ENCODE results near the gene TMEM200A. TPM values are rescaled to one million over a fixed set of nuclear protein-coding genes. Genes with fewer than 3 reads are reported as not detected.

The TMEM200A gene
- total and polyA plus RNA-seq, 2 of the 8 experiments (the other 6 are each of a cell fraction or from before 2014, with no cell fraction given): 6.2 to 13.9 TPM

DNA sequence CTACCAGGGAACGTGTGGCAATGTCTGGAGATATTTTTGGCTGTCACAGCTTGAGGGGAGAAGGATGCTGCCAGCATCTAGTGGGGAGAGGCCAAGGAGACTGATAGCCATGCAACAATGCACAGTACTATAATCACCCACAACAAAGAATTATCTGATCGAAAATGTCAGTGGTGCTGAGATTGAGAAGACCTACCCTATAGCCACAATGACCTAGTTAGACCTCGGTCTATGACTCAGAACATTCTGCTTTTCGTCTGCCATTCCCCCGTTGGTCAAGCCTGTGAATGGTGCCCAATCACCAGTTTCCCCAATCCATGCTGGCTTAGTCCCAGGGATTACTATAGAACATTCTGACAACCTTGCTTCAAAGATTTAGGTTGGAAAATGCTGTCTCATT is 93.5 kb downstream of the TMEM200A start (continued):
- TF ChIP-seq, protein P1, sequence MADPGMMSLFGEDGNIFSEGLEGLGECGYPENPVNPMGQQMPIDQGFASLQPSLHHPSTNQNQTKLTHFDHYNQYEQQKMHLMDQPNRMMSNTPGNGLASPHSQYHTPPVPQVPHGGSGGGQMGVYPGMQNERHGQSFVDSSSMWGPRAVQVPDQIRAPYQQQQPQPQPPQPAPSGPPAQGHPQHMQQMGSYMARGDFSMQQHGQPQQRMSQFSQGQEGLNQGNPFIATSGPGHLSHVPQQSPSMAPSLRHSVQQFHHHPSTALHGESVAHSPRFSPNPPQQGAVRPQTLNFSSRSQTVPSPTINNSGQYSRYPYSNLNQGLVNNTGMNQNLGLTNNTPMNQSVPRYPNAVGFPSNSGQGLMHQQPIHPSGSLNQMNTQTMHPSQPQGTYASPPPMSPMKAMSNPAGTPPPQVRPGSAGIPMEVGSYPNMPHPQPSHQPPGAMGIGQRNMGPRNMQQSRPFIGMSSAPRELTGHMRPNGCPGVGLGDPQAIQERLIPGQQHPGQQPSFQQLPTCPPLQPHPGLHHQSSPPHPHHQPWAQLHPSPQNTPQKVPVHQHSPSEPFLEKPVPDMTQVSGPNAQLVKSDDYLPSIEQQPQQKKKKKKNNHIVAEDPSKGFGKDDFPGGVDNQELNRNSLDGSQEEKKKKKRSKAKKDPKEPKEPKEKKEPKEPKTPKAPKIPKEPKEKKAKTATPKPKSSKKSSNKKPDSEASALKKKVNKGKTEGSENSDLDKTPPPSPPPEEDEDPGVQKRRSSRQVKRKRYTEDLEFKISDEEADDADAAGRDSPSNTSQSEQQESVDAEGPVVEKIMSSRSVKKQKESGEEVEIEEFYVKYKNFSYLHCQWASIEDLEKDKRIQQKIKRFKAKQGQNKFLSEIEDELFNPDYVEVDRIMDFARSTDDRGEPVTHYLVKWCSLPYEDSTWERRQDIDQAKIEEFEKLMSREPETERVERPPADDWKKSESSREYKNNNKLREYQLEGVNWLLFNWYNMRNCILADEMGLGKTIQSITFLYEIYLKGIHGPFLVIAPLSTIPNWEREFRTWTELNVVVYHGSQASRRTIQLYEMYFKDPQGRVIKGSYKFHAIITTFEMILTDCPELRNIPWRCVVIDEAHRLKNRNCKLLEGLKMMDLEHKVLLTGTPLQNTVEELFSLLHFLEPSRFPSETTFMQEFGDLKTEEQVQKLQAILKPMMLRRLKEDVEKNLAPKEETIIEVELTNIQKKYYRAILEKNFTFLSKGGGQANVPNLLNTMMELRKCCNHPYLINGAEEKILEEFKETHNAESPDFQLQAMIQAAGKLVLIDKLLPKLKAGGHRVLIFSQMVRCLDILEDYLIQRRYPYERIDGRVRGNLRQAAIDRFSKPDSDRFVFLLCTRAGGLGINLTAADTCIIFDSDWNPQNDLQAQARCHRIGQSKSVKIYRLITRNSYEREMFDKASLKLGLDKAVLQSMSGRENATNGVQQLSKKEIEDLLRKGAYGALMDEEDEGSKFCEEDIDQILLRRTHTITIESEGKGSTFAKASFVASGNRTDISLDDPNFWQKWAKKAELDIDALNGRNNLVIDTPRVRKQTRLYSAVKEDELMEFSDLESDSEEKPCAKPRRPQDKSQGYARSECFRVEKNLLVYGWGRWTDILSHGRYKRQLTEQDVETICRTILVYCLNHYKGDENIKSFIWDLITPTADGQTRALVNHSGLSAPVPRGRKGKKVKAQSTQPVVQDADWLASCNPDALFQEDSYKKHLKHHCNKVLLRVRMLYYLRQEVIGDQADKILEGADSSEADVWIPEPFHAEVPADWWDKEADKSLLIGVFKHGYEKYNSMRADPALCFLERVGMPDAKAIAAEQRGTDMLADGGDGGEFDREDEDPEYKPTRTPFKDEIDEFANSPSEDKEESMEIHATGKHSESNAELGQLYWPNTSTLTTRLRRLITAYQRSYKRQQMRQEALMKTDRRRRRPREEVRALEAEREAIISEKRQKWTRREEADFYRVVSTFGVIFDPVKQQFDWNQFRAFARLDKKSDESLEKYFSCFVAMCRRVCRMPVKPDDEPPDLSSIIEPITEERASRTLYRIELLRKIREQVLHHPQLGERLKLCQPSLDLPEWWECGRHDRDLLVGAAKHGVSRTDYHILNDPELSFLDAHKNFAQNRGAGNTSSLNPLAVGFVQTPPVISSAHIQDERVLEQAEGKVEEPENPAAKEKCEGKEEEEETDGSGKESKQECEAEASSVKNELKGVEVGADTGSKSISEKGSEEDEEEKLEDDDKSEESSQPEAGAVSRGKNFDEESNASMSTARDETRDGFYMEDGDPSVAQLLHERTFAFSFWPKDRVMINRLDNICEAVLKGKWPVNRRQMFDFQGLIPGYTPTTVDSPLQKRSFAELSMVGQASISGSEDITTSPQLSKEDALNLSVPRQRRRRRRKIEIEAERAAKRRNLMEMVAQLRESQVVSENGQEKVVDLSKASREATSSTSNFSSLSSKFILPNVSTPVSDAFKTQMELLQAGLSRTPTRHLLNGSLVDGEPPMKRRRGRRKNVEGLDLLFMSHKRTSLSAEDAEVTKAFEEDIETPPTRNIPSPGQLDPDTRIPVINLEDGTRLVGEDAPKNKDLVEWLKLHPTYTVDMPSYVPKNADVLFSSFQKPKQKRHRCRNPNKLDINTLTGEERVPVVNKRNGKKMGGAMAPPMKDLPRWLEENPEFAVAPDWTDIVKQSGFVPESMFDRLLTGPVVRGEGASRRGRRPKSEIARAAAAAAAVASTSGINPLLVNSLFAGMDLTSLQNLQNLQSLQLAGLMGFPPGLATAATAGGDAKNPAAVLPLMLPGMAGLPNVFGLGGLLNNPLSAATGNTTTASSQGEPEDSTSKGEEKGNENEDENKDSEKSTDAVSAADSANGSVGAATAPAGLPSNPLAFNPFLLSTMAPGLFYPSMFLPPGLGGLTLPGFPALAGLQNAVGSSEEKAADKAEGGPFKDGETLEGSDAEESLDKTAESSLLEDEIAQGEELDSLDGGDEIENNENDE (IDR thresholded peaks at IDR 0.05; ENCODE audit: insufficient replicate concordance, low read length): no peak
- TF ChIP-seq, protein P2, sequence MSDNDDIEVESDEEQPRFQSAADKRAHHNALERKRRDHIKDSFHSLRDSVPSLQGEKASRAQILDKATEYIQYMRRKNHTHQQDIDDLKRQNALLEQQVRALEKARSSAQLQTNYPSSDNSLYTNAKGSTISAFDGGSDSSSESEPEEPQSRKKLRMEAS (IDR thresholded peaks at IDR 0.05): no peak
- no peak for TF ChIP-seq TAF7 (optimal IDR thresholded peaks at IDR 0.05; ENCODE audit: borderline replicate concordance, low read depth, low read length)
- no peak for TF ChIP-seq KDM5A (IDR thresholded peaks at IDR 0.05; ENCODE audit: low read length)
- no peak for TF ChIP-seq TEAD4 (IDR thresholded peaks at IDR 0.05; ENCODE audit: low read depth, low read length)
- TF ChIP-seq RNF2 (IDR thresholded peaks at IDR 0.05; ENCODE audit: borderline replicate concordance, low read depth, low read length, missing control alignments, poor library complexity, severe bottlenecking): no peak
- TF ChIP-seq, protein P3, sequence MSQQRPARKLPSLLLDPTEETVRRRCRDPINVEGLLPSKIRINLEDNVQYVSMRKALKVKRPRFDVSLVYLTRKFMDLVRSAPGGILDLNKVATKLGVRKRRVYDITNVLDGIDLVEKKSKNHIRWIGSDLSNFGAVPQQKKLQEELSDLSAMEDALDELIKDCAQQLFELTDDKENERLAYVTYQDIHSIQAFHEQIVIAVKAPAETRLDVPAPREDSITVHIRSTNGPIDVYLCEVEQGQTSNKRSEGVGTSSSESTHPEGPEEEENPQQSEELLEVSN (IDR thresholded peaks at IDR 0.05): no peak
- no peak for TF ChIP-seq EP300 (IDR thresholded peaks at IDR 0.05; ENCODE audit: borderline replicate concordance in 1 of 2, low read depth in 2 of 2, low read length in 2 of 2)
- no peak for TF ChIP-seq NANOG (IDR thresholded peaks at IDR 0.05; ENCODE audit: insufficient read depth, low read depth, low read length, poor library complexity, severe bottlenecking)
